GM19455 (cell line): Measurements from ENCODE around the gene LMOD2.
A peak's percentile ranks its signal among the peaks of the same experiment; 100 is the strongest.
"Not testable (repeated sequence)": the region's sequence is repeated elsewhere in the genome, so short reads cannot be mapped to it uniquely, and the experiment has no call there.

ENCODE experiments used
- ATAC-seq: cut with Tn5 transposase; IDR thresholded peaks from one replicate; pipeline ENCODE4 v1.9.1; 2021; ENCODE audit not compliant: unreplicated experiment

Gene LMOD2

GRCh38 chr7:123655614-123656013 is at the start of gene LMOD2:
TSS of gene LMOD2 (plus strand) at chr7:123655866. CDS start at chr7:123655964, 98 bp downstream.
- ATAC-seq = no peak

- ATAC-seq = no peak
Measured at GRCh38 chr7:123607423-123607975, 48.2 kb upstream of the LMOD2 start.

- ATAC-seq = no peak
Measured at GRCh38 chr7:123608991-123609882, 46.4 kb upstream of the LMOD2 start.

- ATAC-seq = no peak
Measured at GRCh38 chr7:123609883-123610239, 45.8 kb upstream of the LMOD2 start.

- no peak for ATAC-seq
Measured at GRCh38 chr7:123612024-123612423, 43.6 kb upstream of the LMOD2 start.

GRCh38 chr7:123615344-123615743 is 40.3 kb upstream of the LMOD2 start:
- ATAC-seq = no peak

- no peak for ATAC-seq
Measured at GRCh38 chr7:123616223-123616622, 39.4 kb upstream of the LMOD2 start.

GRCh38 chr7:123621707-123622106 is 34.0 kb upstream of the LMOD2 start:
- ATAC-seq = no peak

- no peak for ATAC-seq
Measured at GRCh38 chr7:123622660-123623386, 32.8 kb upstream of the LMOD2 start.

- ATAC-seq = peak; percentile 97
Measured at GRCh38 chr7:123624527-123625183, 31.0 kb upstream of the LMOD2 start.

GRCh38 chr7:123625254-123625653 is 30.4 kb upstream of the LMOD2 start:
- ATAC-seq = no peak

GRCh38 chr7:123627851-123628250 is 27.8 kb upstream of the LMOD2 start:
- ATAC-seq = no peak

- ATAC-seq = no peak
Measured at GRCh38 chr7:123628829-123629228, 26.8 kb upstream of the LMOD2 start.

GRCh38 chr7:123629281-123629680 is 26.4 kb upstream of the LMOD2 start:
- no peak for ATAC-seq

GRCh38 chr7:123632808-123633207 is 22.9 kb upstream of the LMOD2 start:
- no peak for ATAC-seq

- ATAC-seq = no peak
Measured at GRCh38 chr7:123633553-123633952, 22.1 kb upstream of the LMOD2 start.

GRCh38 chr7:123634011-123634573 is 21.6 kb upstream of the LMOD2 start:
- ATAC-seq = not testable (repeated sequence)

GRCh38 chr7:123635551-123636359 is 19.9 kb upstream of the LMOD2 start:
- peak; percentile 55 for ATAC-seq

- ATAC-seq = no peak
Measured at GRCh38 chr7:123637203-123637602, 18.5 kb upstream of the LMOD2 start.

GRCh38 chr7:123637878-123638277 is 17.8 kb upstream of the LMOD2 start:
- no peak for ATAC-seq
